ENCODE measurements around the gene SERTM1.

Gene SERTM1

DNA sequence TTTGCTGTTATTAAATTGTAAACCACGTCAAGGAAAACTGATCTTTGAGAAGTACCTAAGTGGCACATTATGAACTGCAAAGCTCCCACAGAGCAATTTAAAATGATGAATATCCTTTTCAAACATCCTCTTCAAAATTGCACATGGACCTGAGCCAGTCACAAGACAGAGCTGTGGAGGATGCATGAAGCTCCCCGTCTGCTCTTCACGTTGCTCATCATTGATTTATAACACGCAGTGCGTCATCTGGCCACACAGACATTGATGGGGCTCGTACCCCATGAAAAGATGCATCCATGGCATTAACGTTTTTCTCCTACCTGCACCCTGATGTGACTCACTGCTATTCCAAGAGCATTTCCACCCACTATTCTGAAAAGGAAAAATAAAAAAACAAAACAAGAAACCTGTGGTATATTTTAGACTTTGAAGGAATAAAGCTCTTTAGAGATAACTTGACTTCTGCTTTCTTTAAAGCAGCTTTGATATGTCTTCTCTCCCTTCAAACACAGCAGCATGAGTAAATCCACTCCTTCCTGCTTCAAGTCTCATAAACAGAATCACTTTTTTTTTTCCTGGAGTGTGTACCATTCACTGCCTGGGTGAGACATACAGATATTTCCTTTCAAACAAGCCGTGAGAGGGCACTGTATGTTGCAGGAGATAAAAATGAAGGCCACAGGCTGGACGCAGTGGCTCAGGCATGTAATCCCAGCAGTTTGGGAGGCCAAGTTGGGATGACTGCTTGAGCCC, 7.2 kb upstream of the SERTM1 start:
- no peak for TF ChIP-seq CTCF (IDR thresholded peaks at IDR 0.05; ENCODE audit: insufficient read depth, missing control alignments)
- FAIRE-seq: no peak
- no peak for DNase-seq (ENCODE audit: insufficient read length, low spot score)

GRCh38 chr13:36668316-36668715, 5.5 kb upstream of the SERTM1 start:
- no peak for TF ChIP-seq CTCF (IDR thresholded peaks at IDR 0.05; ENCODE audit: insufficient read depth, missing control alignments)
- DNase-seq (ENCODE audit: insufficient read length, low spot score) (no peak), FAIRE-seq (no peak)

- FAIRE-seq (no peak), DNase-seq (ENCODE audit: insufficient read length, low spot score) (no peak)
- no peak for TF ChIP-seq CTCF (IDR thresholded peaks at IDR 0.05; ENCODE audit: insufficient read depth, missing control alignments)
These were observed 468 bp upstream of the SERTM1 start for GRCh38 chr13:36673352-36673751.

DNA sequence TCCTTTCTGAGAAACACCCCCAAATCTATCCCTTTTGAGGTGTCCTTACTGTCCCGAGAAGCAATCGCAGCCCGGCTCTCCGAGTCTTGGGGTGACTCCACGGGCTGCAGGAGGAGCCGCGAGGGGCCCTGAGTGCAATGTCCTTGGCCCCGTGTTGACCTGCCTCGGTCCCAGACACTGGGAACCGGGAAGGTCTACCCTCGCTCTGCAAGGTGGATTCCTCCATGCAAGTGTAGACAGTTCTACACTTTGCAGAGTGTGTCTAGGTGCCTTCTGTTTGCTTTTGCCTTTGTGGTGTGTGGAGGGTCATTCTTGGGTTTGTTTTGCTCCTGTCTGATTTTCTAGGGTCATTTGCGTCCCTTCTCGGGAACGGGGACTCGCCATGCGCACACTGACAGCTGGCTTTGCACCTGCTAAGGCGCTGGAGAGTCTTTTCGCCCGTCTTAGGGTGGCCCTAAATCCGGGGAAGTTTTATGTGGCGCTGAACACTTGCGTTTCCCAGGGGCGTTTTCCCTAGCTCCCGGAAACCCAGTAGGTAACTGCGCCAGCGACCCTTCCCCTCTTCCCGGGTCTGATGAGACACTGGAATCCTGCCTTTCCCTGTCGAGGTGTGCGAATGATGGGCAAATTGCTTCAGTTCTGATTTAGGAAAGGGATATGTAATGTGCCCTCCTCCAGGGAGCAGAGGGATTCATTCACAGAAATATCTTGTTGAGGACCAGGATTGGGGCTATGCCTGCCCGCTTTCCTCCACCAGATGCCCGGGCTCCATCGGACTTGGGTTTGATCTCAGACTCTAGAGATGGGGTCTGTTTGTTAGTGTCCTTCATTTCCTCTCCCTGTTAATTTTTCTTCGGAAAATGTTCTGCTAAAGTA, 755 bp downstream of the SERTM1 start:
- TF ChIP-seq CTCF (IDR thresholded peaks at IDR 0.05; ENCODE audit: insufficient read depth, missing control alignments): no peak
- FAIRE-seq: no peak
- DNase-seq (ENCODE audit: insufficient read length, low spot score): no peak

GRCh38 chr13:36675213-36675536, 1.4 kb downstream of the SERTM1 start:
- DNase-seq (ENCODE audit: insufficient read length, low spot score) (no peak), FAIRE-seq (no peak)
- TF ChIP-seq CTCF (IDR thresholded peaks at IDR 0.05; ENCODE audit: insufficient read depth, missing control alignments): no peak

DNA sequence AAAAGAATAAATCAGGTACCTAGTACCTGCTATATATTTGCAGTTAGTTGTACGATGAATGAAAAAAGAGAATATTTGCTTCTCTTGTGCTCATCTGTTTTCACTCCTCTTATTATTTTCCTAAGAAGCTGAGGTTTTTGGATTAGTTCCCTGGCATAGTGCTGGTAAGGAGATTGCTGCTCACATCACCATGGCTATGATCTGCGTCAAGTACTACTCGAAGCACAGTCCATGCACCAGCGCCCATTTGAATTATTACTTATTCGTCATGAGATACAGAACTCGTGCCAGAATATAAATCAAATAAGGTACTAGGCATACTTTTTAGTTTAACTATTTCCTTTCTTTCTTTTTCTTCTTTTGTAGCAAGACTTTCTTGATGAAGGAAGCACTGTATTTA, 7.1 kb downstream of the SERTM1 start:
- TF ChIP-seq CTCF (IDR thresholded peaks at IDR 0.05; ENCODE audit: insufficient read depth, missing control alignments): no peak
- DNase-seq (ENCODE audit: insufficient read length, low spot score): no peak
- no peak for FAIRE-seq

Data from D721Med (cell line).